ENCODE data around the gene LIMA1.
"Not testable (repeated sequence)": the region's sequence is repeated elsewhere in the genome, so short reads cannot be mapped to it uniquely, and the experiment has no call there.

The LIMA1 gene

DNA sequence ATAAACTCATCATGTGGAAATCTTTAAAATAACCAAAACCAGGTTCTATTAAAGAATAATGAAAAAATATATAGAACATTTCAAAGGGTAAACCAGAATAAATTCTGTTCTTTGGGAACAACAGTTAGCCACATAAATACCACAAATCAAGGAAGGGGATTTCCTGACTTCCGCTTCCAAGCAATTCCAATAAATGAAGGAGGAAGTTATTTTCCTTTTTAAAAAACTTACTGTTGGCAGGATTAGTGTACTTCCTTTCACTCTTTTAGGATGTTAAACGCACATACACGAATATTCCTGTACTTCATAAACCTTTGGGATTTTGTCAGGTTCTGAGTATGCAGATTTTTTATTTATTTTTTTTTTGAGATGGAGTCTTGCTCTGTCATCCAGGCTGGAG lies 13.7 kb upstream of the LIMA1 start:
- no peak for DNase-seq (ENCODE audit: extremely low read depth, low read depth)
- TF ChIP-seq, protein P1, sequence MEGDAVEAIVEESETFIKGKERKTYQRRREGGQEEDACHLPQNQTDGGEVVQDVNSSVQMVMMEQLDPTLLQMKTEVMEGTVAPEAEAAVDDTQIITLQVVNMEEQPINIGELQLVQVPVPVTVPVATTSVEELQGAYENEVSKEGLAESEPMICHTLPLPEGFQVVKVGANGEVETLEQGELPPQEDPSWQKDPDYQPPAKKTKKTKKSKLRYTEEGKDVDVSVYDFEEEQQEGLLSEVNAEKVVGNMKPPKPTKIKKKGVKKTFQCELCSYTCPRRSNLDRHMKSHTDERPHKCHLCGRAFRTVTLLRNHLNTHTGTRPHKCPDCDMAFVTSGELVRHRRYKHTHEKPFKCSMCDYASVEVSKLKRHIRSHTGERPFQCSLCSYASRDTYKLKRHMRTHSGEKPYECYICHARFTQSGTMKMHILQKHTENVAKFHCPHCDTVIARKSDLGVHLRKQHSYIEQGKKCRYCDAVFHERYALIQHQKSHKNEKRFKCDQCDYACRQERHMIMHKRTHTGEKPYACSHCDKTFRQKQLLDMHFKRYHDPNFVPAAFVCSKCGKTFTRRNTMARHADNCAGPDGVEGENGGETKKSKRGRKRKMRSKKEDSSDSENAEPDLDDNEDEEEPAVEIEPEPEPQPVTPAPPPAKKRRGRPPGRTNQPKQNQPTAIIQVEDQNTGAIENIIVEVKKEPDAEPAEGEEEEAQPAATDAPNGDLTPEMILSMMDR (IDR thresholded peaks at IDR 0.05; ENCODE audit: low read depth, low read length), result no peak

DNA sequence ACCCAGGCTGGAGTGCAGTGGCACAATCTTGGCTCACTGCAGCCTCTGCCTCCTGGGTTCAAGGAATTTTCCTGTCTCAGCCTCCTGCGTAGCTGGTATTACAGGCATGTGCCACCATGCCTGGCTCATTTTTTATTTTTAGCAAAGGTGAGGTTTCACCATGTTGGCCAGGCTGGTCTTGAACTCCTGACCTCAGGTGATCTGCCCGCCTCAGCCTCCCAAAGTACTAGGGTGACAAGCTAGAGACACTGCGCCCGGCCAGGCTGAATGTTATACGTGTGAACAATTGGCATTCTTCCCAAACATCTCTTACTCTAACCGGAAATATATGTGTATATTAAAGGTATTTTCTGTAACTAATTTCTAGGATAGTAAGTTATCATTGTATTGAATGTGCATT lies 13.2 kb upstream of the LIMA1 start:
- TF ChIP-seq, protein P1 (IDR thresholded peaks at IDR 0.05; ENCODE audit: low read depth, low read length), result no peak
- no peak for DNase-seq (ENCODE audit: extremely low read depth, low read depth)

DNA sequence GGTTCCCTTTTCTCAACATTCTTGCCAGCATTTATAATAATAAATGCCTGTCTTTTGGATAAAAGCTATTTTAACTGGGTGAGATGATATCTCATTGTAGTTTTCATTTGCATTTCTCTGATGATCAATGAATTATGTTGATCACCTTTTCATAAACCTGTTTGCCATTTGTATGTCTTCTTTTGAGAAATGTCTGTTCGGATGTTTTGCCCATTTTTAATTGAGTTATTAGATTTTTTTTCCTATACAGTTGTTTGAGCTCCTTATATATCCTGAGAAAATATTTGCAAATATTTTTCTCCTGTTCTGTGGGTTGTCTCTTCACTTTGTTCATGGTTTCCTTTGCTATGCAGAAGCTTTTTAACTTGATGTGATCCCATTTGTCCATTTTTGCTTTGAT lies 8.1 kb upstream of the LIMA1 start:
- TF ChIP-seq, protein P1 (IDR thresholded peaks at IDR 0.05; ENCODE audit: low read depth, low read length), result no peak

DNA sequence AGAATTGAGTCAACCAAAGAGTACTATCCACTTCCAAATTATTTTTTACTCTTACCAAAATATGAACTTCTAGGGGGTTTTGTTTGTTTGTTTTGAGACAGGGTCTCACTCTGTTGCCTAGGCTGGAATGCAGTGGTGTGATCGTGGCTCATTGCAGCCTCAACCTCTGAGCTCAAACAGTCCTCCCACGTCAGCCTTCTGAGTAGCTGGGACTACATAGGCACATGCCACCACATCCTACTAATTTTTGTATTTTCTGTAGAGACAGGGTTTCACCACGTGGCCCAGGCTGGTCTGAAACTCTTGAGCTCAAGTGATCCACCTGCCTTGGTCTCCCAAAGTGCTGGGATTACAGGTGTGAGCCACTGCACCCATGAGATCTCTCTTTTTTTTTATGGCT lies 7.4 kb upstream of the LIMA1 start:
- not testable (repeated sequence) for DNase-seq (ENCODE audit: extremely low read depth, low read depth)

More for the DNA sequence above, 8.1 kb upstream of the LIMA1 start:
- DNase-seq (ENCODE audit: extremely low read depth, low read depth), result no peak

DNA sequence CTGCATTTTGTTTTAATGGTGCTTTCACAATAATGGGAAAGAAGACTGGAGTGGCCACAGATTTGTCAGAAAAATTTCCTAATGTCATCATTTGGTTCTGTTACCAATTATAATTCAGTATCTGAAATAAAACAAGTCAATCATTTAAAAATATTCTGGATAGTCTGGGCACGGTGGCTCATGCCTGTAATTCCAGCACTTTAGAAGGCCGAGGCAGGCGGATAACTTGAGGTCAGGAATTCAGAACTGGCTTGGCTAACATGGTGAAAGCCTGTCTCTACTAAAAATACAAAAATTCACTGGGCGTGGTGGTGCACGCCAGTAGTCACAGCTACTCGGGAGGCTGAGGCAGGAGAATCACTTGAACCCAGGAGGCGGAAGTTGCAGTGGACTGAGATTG lies 4.0 kb upstream of the LIMA1 start:
- no peak for DNase-seq (ENCODE audit: extremely low read depth, low read depth)
- TF ChIP-seq, protein P1 (IDR thresholded peaks at IDR 0.05; ENCODE audit: low read depth, low read length), result no peak

DNA sequence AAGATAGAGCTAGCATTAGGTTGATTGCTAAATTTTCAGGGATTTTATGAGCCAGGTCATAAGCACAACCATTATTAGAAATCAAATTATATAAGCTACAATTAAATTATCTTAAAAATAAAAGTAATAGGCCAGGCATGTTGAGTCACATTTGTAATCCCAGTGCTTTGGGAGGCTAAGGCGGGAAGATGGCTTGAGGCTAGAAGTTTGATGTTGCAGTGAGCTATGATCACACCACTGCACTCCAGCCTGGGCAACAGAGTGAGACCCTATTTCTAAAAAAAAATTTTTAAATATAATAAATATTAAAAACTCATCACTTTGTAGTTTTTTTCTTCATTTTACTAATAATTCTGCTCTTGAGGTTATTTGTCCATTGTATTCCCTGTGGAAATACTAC lies 1.9 kb upstream of the LIMA1 start:
- TF ChIP-seq, protein P1 (IDR thresholded peaks at IDR 0.05; ENCODE audit: low read depth, low read length), result no peak
- no peak for DNase-seq (ENCODE audit: extremely low read depth, low read depth)

DNA sequence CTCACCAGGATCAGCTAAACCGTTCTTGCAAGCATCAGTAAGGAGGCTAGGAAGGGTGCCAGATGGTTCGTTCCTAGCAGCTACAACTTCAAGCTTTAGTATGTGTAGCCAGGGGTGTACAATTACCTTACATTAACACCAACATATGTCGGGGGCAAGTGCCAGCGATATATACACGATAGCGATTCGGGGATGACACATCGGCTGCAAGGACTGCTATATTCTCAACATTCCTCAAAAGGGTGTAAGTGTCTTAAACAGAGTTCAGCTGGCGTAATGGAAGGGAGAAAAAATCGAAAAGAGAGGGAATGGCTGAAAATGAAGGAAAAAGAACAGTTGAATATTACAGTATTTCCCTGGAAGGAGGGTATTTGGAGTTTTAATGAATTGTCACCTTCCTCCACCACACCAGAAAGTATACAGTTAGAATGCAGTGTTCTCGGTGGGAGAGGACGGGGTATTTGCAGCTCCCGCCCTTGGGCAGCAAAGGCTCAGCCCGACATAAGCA lies 545 bp downstream of the LIMA1 start:
- TF ChIP-seq, protein P1 (IDR thresholded peaks at IDR 0.05; ENCODE audit: low read depth, low read length), result no peak
- no peak for DNase-seq (ENCODE audit: extremely low read depth, low read depth)

DNA sequence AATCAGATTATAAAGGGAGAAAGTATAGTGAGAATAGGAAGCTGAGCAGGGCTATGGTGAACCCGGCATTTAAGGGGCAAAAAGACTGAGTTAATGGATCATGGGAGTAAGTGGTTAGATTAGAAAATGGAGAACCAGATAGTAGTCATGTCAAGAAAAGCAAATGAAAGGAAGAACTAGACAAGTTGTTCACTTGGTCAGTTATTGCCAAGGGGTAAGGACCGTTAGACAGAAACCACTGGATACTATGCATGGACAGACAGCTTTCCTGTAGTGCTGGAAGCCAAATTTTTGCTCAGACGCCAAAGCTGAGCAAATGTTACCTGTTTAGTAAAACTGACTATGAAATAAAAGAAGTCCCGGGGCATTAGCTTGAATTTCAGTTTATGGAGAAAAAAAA lies 3.8 kb downstream of the LIMA1 start:
- TF ChIP-seq, protein P1 (IDR thresholded peaks at IDR 0.05; ENCODE audit: low read depth, low read length), result no peak
- no peak for DNase-seq (ENCODE audit: extremely low read depth, low read depth)
